Muscle of arm (tissue), 12 donors: Measurements from ENCODE around the gene MEPE. TPM values are rescaled to one million over a fixed set of nuclear protein-coding genes. Genes with fewer than 3 reads are reported as not detected.
"Not testable (repeated sequence)": the region's sequence is repeated elsewhere in the genome, so short reads cannot be mapped to it uniquely, and the experiment has no call there.

Experiments
- DNase-seq: peaks from one replicate; pipeline ENCODE4 v3.0.0-alpha.2; 2013
- polyA plus RNA-seq, 12 donors: library from polyadenylated mRNA; unstranded; fragments of 120-200 nt; gene quantifications; one replicate each; pipeline ENCODE4 v1.2.1, GENCODE V29; 2013; ENCODE audit not compliant: insufficient read length in 12 of 12

MEPE gene
- polyA plus RNA-seq, 12 donors: not detected

- DNase-seq: no peak
Observed at GRCh38 chr4:87882321-87882720, 49.6 kb downstream of the MEPE start.

DNA sequence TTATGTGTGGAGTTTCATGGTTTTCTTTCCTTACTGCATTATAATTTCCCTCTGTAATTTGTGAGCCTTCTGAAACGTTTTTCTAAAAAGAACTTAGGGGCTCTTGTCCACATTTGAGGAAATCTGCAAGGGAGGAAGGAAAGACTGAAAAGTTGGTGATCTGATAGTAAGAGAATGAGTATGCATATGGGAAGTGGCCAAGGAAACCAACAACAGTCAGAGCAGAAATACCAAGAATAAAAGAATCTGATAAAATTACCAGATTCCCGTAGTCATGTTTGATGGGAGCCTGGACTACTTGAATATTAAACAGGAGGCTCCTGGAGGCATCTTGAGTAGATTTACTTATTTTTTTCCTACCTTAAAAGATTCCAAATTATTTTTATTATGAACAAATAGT lies 50.1 kb downstream of the MEPE start:
- DNase-seq: no peak

GRCh38 chr4:87884976-87885549 lies 52.3 kb downstream of the MEPE start:
- no peak for DNase-seq

DNA sequence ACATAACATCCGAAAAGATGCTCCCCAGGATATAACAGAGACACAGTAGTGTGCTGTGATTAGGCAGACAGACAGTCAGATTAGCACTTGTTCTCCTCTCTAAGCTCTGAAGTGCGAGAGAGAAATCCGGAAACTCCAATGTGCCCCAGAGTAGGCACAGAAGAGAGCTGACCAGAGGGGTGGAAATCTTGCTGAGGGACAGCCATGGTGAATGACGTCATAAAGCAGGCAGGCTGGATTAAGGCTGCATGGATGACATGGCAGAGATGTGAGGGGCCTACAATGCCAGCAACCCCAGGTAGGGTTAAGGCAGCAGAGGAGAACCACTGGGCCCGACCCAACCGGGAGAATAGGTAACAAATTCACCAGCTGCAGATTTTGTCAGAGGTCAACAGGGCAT lies 53.3 kb downstream of the MEPE start:
- DNase-seq: no peak

- not testable (repeated sequence) for DNase-seq
Observed at GRCh38 chr4:87890753-87891152, 58.0 kb downstream of the MEPE start.

GRCh38 chr4:87895964-87896621 lies 63.3 kb downstream of the MEPE start:
- DNase-seq: no peak

Other genes starting within 250 kb of the MEPE start
- gene DSPP, start 224.4 kb upstream of the MEPE start, polyA plus RNA-seq: under 1 TPM in 4 of 12 donors, not detected in 8; 0.04 to 0.05 (median 0.04) TPM
- under 1 TPM in 2 of 12 donors, not detected in 10; 0.07 to 0.13 TPM for gene DMP1, start 182.7 kb upstream of the MEPE start, polyA plus RNA-seq
- under 1 TPM in 6 of 12 donors, not detected in 6; 0.10 to 0.38 (median 0.20) TPM for gene IBSP, start 33.4 kb upstream of the MEPE start, polyA plus RNA-seq
- gene SPP1, start 142.7 kb downstream of the MEPE start, polyA plus RNA-seq: 100 to 1,000 TPM in 5 of 12 donors, 10 to 100 TPM in 6, not detected in 1; 33.7 to 365 (median 95.1) TPM
- gene PKD2, start 174.7 kb downstream of the MEPE start, polyA plus RNA-seq: 10 to 100 TPM in 11 of 12 donors, not detected in 1; 18.7 to 42.9 (median 32.1) TPM